Inflammatory macrophage (primary cell): Measurements from ENCODE around the gene PPP2R1A.

ENCODE experiments used
- DNase-seq, 2 donors: peaks; one replicate each; pipeline ENCODE4 v3.0.0-alpha.2; 2020 to 2022
- total RNA-seq, 18 experiments: gene quantifications; one replicate each; lab custom pipeline; 2026; ENCODE audit warnings: mixed read lengths in 6 of 18, inconsistent platforms in 2 of 18; lab: John Stamatoyannopoulos, UW

PPP2R1A gene
- 140 to 307 (median 207) reads per million in 18 experiments for total RNA-seq

DNA sequence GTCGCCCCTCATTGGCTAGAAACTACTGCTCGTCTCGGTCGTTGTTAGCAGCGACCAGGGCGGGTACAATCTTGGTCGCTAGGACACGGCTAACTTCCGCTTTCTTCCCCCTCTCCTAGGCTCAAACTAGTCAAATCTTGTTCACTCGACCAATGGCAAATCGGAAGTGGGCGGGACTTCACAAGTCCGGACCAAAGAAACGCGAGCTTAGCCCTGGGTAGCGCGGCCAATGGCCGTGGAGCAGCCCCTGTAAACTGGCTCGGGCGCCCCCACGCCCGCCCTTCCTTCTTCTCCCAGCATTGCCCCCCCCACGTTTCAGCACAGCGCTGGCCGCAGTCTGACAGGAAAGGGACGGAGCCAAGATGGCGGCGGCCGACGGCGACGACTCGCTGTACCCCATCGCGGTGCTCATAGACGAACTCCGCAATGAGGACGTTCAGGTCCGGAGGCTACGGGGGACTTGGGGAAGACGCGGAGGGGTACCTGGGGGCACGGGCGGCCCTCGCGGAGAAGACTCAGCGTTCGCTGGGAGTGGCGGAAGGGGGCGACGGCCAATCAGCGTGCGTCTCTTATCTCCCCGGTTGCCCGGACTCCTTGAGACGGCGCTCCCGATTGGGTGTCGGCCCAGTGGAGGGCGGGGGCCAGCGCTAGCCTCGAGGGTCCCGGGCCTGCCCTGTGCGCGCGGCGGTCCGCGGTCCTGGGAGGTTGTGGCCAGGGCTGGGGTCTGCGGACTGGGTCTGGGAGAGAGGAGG lies at the start of gene PPP2R1A:
PPP2R1A (plus strand) TSS at position 318 of the 752 bp plus-strand sequence; CDS start at position 363, 45 bp downstream.
- peak; percentile 100 for DNase-seq

DNA sequence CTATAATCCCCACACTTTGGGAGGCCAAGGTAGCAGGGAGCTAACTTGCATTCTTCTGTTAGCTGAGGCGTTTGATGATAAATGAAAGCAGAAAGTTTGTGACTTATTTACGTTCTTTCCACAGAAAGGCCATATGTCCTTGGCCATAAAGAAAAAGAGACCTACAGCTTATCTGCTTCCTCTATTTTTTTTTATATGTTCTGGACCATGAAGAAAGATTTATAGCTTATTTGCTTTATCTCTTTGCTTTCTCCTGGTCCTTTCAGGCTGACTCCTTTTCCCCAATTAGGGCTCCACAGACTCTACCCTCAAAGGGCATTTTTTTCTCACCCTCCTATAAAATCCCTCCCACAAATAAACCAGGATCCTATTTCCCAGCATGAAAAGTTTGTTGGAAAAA lies 48.6 kb upstream of the PPP2R1A start:
- no peak for DNase-seq

DNA sequence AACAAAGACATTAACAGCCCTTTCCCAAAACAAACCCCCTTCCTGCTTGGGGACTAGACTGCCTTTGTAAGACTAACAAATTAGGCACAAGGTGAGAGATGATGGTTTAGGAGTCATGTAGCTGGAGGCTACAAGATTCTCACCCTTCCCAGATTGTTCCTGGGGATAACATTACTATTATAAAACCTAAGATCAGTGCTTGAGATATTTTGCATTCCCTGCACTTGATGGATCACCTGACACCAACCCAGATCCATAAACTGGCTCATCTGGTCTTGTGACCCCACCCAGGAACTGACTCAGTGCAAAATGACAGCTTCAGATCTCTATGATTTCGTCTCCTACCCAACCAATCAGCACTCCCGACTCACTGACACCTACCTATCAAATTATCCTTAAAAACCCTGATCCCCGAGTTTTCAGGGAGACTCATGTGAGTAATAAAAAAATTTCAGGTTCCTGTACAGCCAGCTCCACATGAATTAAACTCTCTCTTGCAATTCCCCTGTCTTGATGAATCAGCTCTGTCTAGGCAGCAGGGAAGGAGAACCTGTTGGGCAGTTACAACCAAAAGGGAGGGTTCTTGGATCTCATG lies 47.8 kb upstream of the PPP2R1A start:
- no peak for DNase-seq

DNA sequence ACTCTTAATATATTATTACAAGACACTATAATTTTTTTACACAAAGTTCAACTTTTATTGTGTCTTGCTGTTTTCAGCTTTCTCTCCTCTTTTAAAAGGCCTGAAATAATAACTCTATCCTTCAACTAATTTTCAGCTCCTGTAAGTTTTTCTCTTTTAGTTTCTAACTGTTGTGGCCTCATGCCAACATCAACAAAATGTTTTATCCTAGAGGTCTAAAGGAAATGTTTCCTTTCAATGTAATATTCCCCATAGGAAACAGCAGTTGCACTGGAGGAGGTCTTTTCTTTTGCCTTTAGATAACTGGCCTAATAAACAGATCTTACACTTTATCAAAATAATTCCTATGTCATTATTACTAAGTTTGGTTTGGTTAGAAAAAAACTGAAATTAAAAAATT lies 41.6 kb upstream of the PPP2R1A start:
- no peak for DNase-seq

DNA sequence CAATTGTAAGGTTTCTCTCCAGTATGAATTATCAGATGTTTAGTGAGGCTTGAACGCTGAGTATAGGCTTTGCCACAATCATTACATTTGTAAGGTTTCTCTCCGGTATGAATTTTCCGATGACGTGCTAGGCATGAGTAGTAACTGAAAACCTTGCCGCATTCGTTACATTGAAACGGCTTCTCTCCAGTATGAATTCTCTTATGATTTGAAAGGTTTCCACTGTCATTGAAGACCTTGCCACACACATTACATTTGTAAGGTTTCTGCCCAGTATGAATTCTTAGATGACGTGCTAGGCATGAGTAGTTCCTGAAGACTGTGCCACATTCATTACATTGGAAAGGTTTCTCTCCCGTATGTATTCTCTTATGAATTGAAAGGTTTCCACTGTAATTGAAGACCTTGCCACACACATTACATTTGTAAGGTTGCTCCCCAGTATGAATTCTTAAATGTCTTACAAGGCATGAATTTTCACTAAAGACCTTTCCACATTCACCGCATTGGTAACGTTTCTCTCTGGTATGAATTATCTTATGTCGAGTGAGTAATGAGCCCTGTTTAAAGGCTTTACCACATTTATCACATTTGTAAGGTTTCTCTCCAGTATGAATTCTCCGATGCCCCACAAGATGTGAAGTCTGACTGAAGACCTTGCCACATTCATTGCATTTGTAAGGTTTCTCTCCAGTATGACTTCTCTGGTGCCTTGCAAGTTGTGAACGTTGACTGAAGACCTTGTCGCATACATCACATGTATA lies 34.1 kb upstream of the PPP2R1A start:
- DNase-seq, result no peak

DNA sequence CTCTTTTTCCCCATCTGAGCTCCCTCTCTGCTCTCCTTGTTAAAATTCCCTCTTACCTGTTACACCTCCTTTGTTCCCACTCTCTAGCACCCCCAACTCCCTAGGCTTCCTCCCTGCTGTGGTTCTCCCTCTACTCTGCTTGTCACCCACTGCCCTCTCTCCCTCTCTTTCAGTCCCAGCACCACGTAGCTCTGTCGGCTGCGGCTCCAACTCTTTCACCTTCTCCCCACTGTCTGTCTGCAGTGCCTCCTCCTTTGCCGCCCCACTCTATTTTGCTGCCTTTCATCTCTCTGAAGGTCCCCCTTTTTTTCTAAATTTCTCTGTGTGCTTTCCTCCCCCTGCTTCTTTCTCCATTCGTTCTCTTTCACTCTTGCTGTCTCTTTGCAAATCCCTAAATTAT lies 19.5 kb upstream of the PPP2R1A start:
- DNase-seq, result no peak

DNA sequence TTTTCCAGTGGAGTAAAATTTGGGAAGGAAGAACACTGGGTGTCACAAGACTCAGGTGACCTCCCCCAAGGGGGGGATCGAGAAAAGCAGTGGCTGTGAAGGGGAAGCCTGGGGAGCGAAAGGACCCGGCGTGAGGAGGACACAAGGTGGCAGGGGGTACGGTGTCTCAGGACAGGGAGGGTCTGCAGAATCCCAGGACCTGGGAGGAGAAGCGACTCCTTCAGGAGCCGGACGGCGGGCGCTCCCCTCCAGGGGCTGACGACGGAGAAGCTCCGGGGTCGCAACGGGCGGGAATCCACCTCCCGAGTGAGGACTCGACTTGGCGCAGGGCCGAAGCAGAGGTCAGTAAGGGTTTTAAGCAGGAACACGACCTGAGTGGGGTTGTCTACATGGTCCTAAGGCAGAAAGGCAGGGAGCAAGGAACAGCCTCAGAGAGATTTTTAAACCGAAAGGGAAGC lies 19.0 kb upstream of the PPP2R1A start:
- DNase-seq, result peak in 1 of 2 donors; percentile 0

DNA sequence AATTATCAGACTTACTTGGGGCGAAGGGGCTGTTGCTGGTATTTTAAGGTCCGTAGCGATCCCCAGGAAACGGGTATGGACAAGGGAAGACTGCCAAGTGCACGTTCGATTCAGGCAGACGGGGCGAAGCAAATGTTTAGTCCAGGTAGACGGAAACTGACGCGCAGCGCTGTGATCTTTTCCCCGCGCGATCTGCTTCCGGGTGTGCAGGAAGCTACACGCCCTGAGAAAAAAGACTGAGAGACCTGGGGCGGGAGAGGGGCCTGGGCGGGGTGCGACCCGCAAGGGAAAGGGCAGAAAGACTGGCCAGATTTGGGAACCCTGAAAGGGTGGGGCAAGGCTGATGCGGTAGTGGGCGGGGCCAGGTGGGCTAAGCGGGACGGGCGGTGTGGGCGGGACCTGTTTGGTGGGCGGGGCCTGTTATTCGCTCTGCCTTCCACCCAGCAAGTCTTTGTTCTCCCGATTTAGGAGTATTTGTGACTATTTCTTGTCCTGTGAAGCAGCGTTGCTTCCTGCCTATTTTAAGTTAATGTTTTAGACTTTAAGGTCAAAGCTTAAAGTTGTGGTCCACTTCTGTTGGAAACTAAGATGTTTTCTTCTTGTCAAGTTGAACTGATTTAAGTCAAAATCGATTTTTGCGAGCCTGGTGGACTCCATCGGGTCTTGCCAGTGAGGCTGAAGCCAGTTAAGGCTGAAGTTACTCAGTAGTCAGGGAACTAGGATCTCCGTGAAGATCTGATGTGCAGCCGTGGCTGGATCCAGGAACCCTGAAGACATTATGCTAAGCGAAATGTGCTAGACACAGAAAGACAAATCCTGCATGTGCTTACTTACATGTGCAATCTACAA lies 18.3 kb upstream of the PPP2R1A start, which contains the start of gene ZNF836:
ZNF836 (minus strand) TSS at position 301 of the 849 bp plus-strand sequence. CDS start 3,549 bp downstream, outside the sequence.
- DNase-seq, result peak; percentile 67 to 81

DNA sequence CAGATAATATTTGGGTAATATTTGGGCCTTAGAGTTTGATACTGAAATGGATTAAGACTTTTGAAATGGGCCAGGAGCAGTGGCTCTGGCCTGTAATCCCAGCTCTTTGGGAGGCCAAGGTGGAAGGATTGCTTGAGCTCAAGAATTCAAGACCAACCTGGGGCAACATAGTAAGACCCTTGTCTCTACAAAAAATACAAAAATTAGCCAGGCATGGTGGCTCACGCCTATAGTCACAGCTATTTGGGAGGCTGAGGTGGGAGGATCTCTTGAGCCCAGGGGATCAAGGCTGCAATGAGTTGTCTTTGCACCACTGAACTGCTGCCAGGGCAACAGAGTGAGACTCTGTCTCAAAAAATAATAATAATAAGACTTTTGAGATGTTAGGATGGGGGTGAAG lies 17.5 kb upstream of the PPP2R1A start:
- DNase-seq, result no peak

DNA sequence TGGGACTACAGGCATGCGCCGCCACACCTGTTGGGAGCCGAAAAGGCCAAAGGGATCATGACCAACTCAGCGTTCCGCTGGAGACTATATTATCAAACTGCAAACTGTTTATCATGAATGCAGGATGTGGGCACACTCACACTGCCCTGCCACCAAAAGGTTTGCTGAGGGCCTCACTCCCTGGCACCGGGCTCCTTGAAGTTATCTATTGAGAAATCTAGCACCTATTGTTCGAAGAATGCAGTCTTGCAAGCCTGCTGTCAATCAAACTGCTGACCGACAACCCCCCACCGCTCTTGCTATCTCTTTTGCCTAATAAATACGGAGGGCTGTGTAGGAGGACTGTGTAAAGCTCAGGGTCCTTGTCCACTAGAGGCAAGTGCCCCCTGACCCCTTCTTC lies 13.3 kb upstream of the PPP2R1A start:
- no peak for DNase-seq

DNA sequence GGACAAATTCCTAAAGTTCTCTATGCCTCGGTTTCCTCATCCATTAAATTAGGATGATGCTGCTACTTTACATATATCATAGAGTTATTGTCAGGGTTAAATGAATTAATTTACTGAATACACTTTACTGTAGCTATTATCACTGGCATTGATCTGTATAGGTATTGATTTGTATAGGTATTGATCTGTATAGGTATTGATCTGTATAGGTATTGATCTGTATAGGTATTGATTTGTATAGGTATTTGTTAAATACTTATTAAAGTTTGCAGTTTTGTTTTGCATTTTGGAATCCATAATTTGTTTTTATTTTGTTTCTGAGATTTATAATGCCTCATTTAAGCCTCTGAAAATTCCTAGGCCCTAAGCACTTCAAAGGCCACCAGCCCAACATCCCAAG lies 2.4 kb upstream of the PPP2R1A start:
- DNase-seq, result no peak

DNA sequence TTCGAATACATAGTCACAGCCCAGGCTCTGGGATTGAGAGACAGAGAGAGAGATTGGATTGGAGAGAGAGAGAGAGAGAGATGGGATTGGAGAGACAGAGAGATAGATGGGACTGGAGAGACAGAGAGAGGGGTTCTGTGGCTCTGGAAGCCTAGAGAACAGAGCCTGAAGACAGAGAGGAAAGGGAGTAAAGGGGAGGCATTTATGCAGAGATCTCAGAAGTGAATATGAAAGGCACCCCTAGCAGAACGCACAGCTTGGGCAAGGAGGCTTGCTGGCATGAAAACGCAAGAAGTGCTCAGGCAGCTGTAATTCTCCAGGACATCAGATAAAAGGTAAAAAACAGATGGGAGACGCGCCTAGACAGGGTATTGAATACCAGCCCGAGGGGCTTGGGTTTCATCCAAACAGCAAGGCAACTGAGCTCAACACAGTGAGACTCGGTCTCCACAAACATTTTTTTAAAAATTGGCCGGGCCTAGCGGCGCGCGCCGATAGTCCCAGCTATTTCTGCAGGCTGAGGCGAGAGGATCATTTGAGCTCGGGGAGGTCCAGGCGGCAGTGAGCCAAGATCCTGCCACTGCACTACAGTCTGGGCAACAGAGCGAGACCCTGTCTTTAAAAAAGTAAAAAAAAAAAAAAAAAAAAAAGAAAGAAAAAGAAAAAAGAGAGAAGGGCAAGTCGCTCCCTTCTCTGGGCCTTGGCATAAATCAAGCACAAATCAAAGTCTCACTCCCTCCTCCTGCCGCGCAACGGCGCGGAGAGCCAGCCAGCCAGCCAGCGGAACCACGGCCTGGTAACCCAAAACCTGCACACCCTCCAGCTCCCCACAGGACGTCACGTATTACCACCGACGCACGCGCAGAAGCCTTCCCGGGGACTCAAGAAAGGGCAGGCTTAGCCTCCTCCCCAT lies 774 bp upstream of the PPP2R1A start:
- no peak for DNase-seq

DNA sequence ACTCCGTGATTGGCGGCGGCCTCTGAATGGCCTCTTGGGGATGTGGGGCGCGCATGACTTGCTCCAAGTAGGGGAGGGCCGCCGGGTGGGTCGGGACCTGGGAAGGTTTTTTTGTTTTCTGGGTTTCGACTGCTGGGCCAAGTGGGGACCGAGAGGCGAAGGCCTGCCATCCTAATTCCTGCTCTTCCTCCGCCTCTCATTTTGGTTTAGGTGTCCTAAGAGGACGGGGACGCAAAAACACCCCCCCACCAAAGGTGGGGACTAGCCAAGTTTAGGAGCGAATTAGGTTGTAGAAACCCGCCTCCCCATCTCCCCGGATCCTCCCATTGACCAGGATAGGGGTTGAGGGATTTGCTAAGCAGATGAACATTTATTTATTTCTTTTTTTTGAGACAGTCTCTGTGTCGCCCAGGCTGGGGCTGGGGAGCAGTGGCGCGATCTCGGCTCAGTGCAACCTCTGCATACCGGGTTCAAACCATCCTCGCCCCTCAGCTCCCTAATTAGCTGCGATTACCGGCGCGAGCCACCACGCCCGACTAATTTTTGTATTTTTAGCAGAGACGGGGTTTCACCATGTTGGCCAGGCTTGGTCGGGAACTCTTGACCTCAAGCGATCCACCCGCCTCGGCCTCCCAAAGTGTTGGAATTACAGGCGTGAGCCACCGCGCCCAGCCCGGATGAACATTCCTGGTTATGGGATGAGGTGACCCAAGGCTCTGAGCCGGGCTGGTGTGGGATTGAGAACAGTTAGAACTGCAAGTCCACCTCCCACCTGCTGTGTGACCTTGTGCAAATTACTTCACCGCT lies 838 bp downstream of the PPP2R1A start:
- peak; percentile 10 to 31 for DNase-seq

DNA sequence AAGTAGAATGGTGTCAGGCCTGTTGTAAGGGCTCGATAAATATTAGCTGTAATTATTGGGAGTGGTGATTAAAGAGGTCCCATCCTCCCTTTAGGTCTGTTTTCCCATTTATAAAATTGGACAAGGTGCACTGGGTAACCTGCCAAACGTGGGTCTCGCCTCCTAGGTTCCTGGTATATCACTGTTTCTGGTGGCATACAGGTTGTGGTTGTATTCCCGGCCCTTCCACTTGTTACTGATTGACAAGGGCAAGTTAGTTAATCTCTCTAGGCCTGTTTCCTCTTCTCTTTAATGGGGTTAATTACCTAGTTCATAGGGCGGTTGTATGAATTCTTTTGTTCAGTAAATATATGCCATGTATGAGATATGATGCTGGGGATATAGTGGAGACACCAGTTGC lies 1.5 kb downstream of the PPP2R1A start:
- no peak for DNase-seq

DNA sequence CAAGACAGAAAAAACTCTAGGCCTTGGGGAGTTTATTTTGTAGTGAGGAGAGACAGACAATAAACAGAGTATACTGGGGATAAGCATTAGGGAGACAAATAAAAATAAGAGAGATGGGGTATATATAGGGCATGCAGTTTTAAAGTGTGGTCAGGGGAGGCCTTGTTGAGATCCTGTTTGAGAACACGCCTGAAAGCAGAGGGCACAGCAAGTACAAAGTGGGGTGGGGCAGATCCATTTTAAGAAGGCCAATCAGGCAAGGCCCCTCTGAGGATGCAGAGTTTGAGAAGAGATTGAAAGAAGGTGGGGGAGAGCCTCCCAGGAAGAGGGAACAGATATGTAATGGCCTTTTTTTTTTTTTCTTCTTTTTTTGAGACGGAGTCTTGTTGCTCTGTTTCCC lies 2.1 kb downstream of the PPP2R1A start:
- no peak for DNase-seq

DNA sequence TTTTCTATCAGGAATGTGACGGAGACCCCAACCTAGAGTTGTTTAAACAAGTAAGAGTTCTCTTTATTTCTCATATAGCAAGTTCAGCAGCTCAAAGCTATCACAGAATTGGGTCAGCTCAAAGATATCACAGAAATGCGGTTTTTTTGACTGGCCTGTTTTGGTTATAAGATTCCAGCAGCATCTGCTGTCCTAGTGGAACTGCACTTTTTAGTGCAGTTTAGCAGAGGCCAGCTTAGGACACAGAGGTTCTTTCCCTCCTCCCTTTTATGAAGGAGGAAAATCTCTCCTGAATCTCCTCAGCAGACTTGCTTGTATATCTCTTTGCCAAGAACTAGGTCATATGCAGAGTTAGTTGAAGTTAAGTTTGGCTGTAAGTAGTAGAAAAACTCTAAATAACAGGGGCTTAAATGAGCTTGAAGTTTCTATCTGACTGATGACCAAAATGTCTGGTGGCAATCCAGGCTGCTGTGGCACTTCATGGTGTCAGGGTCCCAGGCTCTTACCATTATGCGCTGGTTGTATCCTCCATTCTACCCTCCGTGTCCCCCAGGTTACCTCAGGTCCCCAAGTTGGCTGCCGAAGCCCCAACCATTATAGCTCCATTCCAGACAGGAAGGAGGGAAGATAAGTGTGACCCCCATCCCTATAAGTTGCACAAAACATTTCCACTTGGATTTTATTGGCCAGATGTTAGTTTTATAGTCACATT lies 6.6 kb downstream of the PPP2R1A start:
- no peak for DNase-seq

DNA sequence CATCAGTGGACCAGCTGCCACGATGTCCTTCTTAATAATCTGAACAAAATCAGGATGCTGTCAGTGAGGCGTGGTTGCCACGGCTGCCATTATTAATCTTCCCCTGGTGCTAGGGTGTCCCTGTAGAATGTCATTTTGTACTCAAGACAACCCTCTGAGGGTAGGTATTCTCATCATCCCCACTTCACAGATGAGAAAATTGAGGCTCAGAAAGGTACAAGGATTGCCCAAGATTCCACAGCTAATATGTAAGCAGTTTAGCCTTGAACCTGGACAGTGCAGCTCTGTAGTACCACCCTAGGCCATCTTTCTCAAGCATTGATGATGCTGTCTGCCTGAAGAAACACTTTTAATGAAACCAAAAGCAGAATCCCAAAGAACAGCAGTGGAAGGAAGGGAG lies 8.1 kb downstream of the PPP2R1A start:
- no peak for DNase-seq

DNA sequence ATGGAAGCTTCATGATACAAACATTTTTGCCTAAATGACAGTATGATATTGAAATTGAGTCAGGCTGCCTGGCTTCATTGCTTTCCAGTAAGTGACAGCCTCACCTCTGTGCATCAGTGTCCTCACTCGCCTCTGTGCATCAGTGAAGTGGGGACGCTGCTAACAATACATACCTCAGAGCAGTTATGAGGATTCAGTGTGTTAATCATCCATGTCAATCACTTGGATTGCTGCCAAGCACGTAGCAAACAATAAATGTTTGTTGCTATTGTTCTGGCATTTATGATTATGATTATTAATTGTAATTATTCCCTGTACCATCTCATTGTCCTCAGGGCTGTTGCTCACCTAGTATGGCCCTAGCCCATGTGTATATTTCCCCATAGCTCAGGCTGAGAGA lies 8.8 kb downstream of the PPP2R1A start:
- DNase-seq, result no peak

DNA sequence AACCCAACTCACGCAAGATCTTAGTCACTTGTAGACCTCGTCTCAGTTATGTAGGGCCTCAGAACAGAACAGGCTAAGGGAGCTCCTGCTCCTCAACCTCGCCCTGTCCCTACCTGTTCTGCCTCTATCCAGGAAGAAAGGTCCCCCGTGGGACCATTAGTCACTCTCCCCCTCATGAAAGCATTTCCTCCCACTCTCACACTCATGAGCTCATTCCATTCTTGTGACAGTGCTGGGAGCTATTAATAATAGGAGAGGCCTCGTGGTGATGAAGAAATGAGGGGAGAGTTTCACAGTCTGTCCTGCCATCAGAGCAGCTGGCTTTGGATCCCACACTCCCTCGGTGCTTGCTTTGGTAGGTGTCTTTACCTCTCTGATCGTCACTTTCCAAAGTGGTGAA lies 10.2 kb downstream of the PPP2R1A start:
- peak; percentile 69 to 83 for DNase-seq
